B cell (primary cell): ENCODE measurements around the gene DDIT4. TPM values are rescaled to one million over a fixed set of nuclear protein-coding genes. Genes with fewer than 3 reads are reported as not detected.

Experiments used
- ATAC-seq: fragments of 200-7000 bp; cut with Tn5 transposase; one replicate; pipeline ENCODE4 v1.10.0; 2021; ENCODE audit warnings: low read depth, mild to moderate bottlenecking, moderate number of reproducible peaks, moderate library complexity
- CTCF ChIA-PET: fragments of 350-600 bp; sonication (Branson Sonifier 250); formaldehyde crosslinking; loops from one replicate; lab custom pipeline; 2021; ENCODE audit warnings: antibody characterized with exemption, inconsistent platforms; lab: Charles Lee
- POLR2A ChIA-PET: fragments of 350-600 bp; sonication (Branson Sonifier 250); formaldehyde crosslinking; loops from one replicate; lab custom pipeline; 2021; ENCODE audit warnings: antibody characterized with exemption; lab: Charles Lee
- DNase-seq: peaks from one replicate; pipeline ENCODE4 v3.0.0; 2013
- H2AFZ ChIP-seq: 2 replicates; pipeline ENCODE4 v1.6.1; 2012; ENCODE audit warnings: mild to moderate bottlenecking, low read depth, low read length; ENCODE audit not compliant: insufficient read depth, poor library complexity, severe bottlenecking
- H3K27ac ChIP-seq, 2 donors: 1 replicate in 1 of 2; 2 replicates in 1 of 2; pipeline ENCODE4 v1.5.1; 2012 to 2013; ENCODE audit warnings: low read length in 2 of 2, mild to moderate bottlenecking in 2 of 2, moderate library complexity in 1 of 2
- H3K27me3 ChIP-seq, 4 experiments: fragments of 200-600 bp in 1 of 4; sonication (generic) in 1 of 4; replicated peaks in 1 of 4; 1 replicate in 2 of 4; 2 replicates in 2 of 4; pipeline versions ENCODE4 v1.6.1 to v1.7.0; 2013 to 2016; ENCODE audit warnings: low read length in 3 of 4, mild to moderate bottlenecking in 2 of 4, mixed read lengths in 1 of 4, moderate library complexity in 1 of 4; ENCODE audit not compliant: insufficient read depth in 4 of 4, control insufficient read depth in 3 of 4; ENCODE audit errors: control extremely low read depth in 1 of 4
- H3K36me3 ChIP-seq, 2 experiments: replicated peaks in 1 of 2; 1 replicate in 1 of 2; 2 replicates in 1 of 2; pipeline versions ENCODE4 v1.6.1 to v1.7.1; 2013; ENCODE audit warnings: low read length in 1 of 2; ENCODE audit not compliant: insufficient read depth in 2 of 2, control insufficient read depth in 1 of 2; ENCODE audit errors: control extremely low read depth in 1 of 2, extremely low read depth in 1 of 2
- H3K4me1 ChIP-seq, 2 donors: fragments of 200-600 bp in 1 of 2; sonication (generic) in 1 of 2; 1 replicate in 1 of 2; 2 replicates in 1 of 2; pipeline versions ENCODE4 v1.5.1 to v1.6.1; 2013 to 2017; ENCODE audit warnings: low read length in 2 of 2; ENCODE audit not compliant: control insufficient read depth in 2 of 2, insufficient read depth in 2 of 2
- H3K4me2 ChIP-seq: replicated peaks from 2 replicates; pipeline ENCODE3; 2012; ENCODE audit warnings: mild to moderate bottlenecking, low read depth, low read length; ENCODE audit not compliant: poor library complexity, severe bottlenecking
- H3K4me3 ChIP-seq, 5 experiments: fragments of 200-600 bp in 1 of 5; sonication (generic) in 1 of 5; 1 replicate in 3 of 5; 2 replicates in 2 of 5; pipeline versions ENCODE4 v1.5.1 to v1.7.0; 2011 to 2016; ENCODE audit warnings: low read length in 4 of 5, mild to moderate bottlenecking in 4 of 5, low read depth in 2 of 5, control low read depth in 1 of 5, moderate library complexity in 1 of 5; ENCODE audit not compliant: insufficient read depth in 1 of 5; ENCODE audit errors: control extremely low read depth in 1 of 5, extremely low read depth in 1 of 5
- H3K79me2 ChIP-seq: fragments of 200-600 bp; sonication (generic); one replicate; pipeline ENCODE4 v1.6.0; 2016; ENCODE audit warnings: low read length; ENCODE audit not compliant: control insufficient read depth, insufficient read depth
- H3K9ac ChIP-seq: fragments of 200-600 bp; sonication (generic); 2 replicates; pipeline ENCODE4 v1.6.1; 2017; ENCODE audit warnings: mild to moderate bottlenecking, low read length, moderate library complexity
- H3K9me3 ChIP-seq, 3 donors: one replicate each; pipeline versions ENCODE4 v1.6.1 to v1.7.1; 2013; ENCODE audit warnings: low read length in 2 of 3; ENCODE audit not compliant: control insufficient read depth in 2 of 3, insufficient read depth in 1 of 3; ENCODE audit errors: control extremely low read depth in 1 of 3
- H4K20me1 ChIP-seq: 2 replicates; pipeline ENCODE4 v1.6.0; 2012; ENCODE audit warnings: mild to moderate bottlenecking, low read length; ENCODE audit not compliant: insufficient read depth, control insufficient read depth, poor library complexity, severe bottlenecking
- H3K27ac Mint-ChIP-seq: one replicate; pipeline ENCODE4 v1.8.0; 2021; ENCODE audit warnings: mixed read lengths
- H3K27me3 Mint-ChIP-seq: one replicate; pipeline ENCODE4 v1.8.0; 2021; ENCODE audit warnings: mixed read lengths
- H3K4me1 Mint-ChIP-seq: one replicate; pipeline ENCODE4 v1.8.0; 2021; ENCODE audit warnings: mixed read lengths
- H3K4me3 Mint-ChIP-seq: one replicate; pipeline ENCODE4 v1.8.0; 2021; ENCODE audit warnings: mixed read lengths
- H3K9me3 Mint-ChIP-seq: one replicate; pipeline ENCODE4 v1.8.0; 2022; ENCODE audit warnings: mixed read lengths; ENCODE audit not compliant: insufficient read depth
- CTCF ChIP-seq: fragments of 200-600 bp; IDR thresholded peaks from one replicate; pipeline ENCODE4 v1.8.0; 2022; ENCODE audit warnings: antibody characterized with exemption, mild to moderate bottlenecking
- EZH2 ChIP-seq: IDR thresholded peaks from 2 replicates; pipeline ENCODE4 v1.6.1; 2012; ENCODE audit warnings: borderline replicate concordance, low read depth, mild to moderate bottlenecking, moderate library complexity, low read length; ENCODE audit not compliant: insufficient read depth, poor library complexity, severe bottlenecking
- WGBS: methylation state at CpG from one replicate; pipeline ENCODE4 v1.1.5; 2013; ENCODE audit warnings: missing lambda C conversion rate; ENCODE audit not compliant: insufficient coverage; 5-methylcytosine and 5-hydroxymethylcytosine counted together
- intact Hi-C: fragments of 100-400 bp; cut with micrococcal nuclease; formaldehyde crosslinking; loops from one replicate; pipeline ENCODE4 v1.10.0; 2022
- polyA plus RNA-seq: library from polyadenylated mRNA; depleted of rRNA; stranded (reverse); fragments of >200 nt; gene quantifications from 2 replicates; pipeline ENCODE4 v1.2.3, GENCODE V29; 2012
- total RNA-seq, 2 donors: library from RNA; stranded (reverse); fragments of 120-200 nt in 1 of 2; gene quantifications; 1 replicate in 1 of 2; 2 replicates in 1 of 2; pipeline versions ENCODE4 v1.2.3 to v1.2.4, GENCODE V29; 2013 to 2022

DDIT4 gene
- total and polyA plus RNA-seq, 2 donors (not counting 1 experiment from before 2014, with no cell fraction given) = 102 to 110 TPM

GRCh38 chr10:72255977-72256729 is 17.6 kb upstream of the DDIT4 start:
- no peak for DNase-seq
- no peaks in the 10 kb centered on the region for H4K20me1 ChIP-seq
- Mint-ChIP-seq H3K9me3 (no peaks in the 10 kb centered on the region), H3K4me3 (peak overlapping the region; percentile 4), H3K27ac (peak overlapping the region; percentile 62), H3K27me3 (no peaks in the 10 kb centered on the region), H3K4me1 (peaks cover 71% of the 10 kb centered on the region)
- peaks cover 3% of the 10 kb centered on the region for H3K79me2 ChIP-seq
- H3K9ac ChIP-seq = no peak overlapping the region
- intact Hi-C loops = no loop called here
- H3K4me1 ChIP-seq = peaks cover 68 to 79% of the 10 kb centered on the region in 2 donors
- no peak for ATAC-seq
- WGBS = no CpG with 5 or more reads among the region's 6 CpGs
- CTCF ChIA-PET = interaction anchor here (0.6 to 8.3 kb wide), 4 partner anchors 17 to 972 kb away, joined by 3 to 48 read pairs (median 3); partner anchors contain the start of gene DDIT4
- H3K36me3 ChIP-seq = no peaks in the 10 kb centered on the region
- H3K4me2 ChIP-seq = no peak overlapping the region
- TF ChIP-seq CTCF (no peak), EZH2 (no peak)
- no peaks in the 10 kb centered on the region for H3K9me3 ChIP-seq
- POLR2A ChIA-PET = interaction anchor here (0.6 to 1.2 kb wide), 7 partner anchors 10 to 81 kb away, joined by 3 to 8 read pairs (median 3); partner anchors contain the start of gene DDIT4
- no peak overlapping the region for H2AFZ ChIP-seq
- peak overlapping the region in 1 of 2 donors; percentile 51 for H3K27ac ChIP-seq
- H3K27me3 ChIP-seq = no peaks in the 10 kb centered on the region
- no peak overlapping the region for H3K4me3 ChIP-seq
